Stimulated activated CD8-positive, alpha-beta memory T cell treated with anti-CD3 and anti-CD28 coated beads, Interleukin-4, amount 100 ng/mL, for 1 hour (primary cell): ENCODE results near the gene EYS.
"Not testable (repeated sequence)": the region's sequence is repeated elsewhere in the genome, so short reads cannot be mapped to it uniquely, and the experiment has no call there.

ENCODE experiments used
- DNase-seq, 2 donors: peaks; one replicate each; pipeline ENCODE4 v3.0.0-alpha.2; 2020; ENCODE audit warnings: low read depth in 2 of 2, low spot score in 1 of 2

Gene EYS

GRCh38 chr6:64083261-64083660 lies 1623.8 kb downstream of the EYS start:
- DNase-seq = no peak

DNA sequence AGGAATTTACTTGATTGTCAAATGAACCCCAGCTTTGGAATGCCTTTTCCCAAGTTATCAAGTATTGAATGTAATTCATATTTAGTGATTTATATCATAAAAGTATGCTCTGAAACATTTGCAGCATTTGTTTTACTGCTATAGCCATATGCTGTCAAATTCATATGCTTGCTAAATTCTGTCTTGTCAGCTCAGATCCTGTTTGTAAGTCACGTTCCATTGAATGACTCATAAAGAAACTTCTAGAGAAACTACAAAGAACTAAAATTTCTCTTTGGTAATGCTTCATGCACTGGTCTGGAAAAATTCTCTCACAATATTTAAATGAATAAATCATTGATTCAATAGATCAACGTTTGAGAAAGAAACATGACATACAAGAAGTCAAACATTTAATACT lies 1625.6 kb downstream of the EYS start:
- DNase-seq = no peak

DNA sequence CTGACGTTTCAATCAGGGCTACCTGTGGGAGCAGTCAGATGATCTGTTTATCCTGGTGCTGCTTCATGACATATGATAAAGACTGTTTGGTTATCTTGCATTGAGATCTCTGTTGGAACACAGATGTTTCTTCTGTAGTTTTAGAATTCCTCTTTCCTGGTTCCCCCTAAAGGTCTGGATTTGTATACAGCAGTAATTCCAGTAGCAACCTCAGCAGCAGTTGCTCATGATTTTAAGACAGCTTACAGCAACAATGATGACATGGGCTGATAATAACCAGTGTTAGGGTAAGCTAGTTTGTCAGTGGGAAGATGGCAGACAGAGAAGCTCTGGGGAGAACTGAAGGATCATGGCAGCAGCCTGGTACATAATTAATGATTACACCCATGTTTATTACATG lies 1632.0 kb downstream of the EYS start:
- no peak for DNase-seq

DNA sequence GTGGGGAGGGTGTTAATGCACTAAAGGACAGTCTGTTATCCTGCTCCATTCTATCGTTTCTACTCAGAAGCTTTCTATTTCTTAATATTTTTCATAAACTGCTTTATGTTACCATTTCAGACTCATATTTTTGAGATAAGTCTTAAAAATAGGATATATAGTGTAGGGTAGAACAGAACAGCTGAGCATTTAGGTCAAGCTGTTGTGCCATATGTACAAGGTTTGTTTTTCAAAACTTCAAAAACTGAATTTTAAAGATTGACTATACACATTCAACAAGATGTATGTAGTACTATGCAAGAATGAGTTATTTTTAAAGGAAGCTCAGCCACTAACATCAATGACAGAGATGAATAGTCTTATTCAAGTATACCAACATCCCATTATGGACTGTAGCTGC lies 1634.3 kb downstream of the EYS start:
- no peak for DNase-seq

- no peak for DNase-seq
These were observed 1642.1 kb downstream of the EYS start for GRCh38 chr6:64064919-64065318.

GRCh38 chr6:64062960-64063683 lies 1643.9 kb downstream of the EYS start:
- no peak for DNase-seq

- DNase-seq = no peak
These were observed 1652.2 kb downstream of the EYS start for GRCh38 chr6:64054861-64055260.

DNA sequence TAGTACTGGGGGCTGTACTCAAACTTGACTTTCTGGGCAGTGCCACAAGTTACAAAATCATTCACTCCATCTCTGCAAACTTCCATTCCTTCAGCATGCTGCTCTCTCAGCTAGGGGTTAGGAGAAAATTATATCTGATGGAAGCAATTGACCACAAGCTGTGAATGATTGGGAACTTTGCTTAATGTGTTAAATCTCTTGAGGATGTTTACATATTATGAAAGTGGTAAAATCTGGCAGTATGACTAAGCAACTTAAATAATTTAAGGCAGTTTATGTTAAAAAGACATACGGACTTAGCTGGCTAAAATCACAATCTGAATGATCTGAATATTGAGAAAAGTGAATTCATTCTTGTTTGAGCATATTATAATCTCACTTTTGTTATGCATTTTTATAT lies 1656.4 kb downstream of the EYS start:
- DNase-seq = no peak

DNA sequence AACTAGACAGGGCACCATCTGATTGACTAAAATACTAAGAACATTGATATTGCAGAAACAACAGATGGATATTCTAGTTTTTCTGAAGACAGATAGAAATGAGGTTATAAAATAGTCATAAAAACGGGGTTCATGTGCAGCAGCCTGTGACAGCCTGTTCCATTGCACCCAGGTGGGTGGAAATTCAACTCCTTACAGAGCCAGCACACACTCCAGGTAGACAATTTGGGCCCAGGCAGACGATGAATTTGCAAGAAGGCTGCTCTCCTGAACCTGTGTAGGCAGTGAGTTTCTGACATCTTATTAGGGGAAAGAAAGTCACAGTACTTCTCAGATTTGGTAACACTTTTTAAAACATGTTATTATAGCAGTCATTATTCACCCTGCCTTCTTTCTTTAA lies 1657.3 kb downstream of the EYS start:
- no peak for DNase-seq

DNA sequence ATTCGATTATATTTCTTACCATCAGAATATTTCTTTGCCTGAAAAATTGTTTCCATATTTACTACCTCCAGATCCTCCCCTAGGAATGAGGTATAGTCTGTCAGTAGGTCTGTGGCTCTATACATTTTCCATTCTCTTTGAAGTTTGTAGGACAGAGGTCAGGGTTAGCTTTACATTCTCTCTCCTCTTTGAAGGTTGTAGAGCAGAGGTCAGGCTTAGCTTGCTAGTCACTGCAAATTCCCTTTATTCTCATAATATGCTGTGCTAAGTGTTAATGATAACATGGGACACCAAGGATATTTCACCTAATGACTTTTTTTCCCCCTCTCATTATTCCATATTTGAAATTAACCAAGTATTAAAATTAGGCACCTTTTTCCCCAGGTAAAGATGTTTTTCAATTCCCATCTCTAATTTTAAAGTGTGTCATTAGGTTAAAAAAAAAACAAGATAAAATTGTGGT lies 1660.2 kb downstream of the EYS start:
- no peak for DNase-seq

- no peak for DNase-seq
These were observed 1665.7 kb downstream of the EYS start for GRCh38 chr6:64041373-64041772.

- no peak for DNase-seq
These were observed 1666.9 kb downstream of the EYS start for GRCh38 chr6:64040113-64040512.

- no peak for DNase-seq
These were observed 1669.6 kb downstream of the EYS start for GRCh38 chr6:64037427-64037826.

- no peak for DNase-seq
These were observed 1671.9 kb downstream of the EYS start for GRCh38 chr6:64034910-64035655.

DNA sequence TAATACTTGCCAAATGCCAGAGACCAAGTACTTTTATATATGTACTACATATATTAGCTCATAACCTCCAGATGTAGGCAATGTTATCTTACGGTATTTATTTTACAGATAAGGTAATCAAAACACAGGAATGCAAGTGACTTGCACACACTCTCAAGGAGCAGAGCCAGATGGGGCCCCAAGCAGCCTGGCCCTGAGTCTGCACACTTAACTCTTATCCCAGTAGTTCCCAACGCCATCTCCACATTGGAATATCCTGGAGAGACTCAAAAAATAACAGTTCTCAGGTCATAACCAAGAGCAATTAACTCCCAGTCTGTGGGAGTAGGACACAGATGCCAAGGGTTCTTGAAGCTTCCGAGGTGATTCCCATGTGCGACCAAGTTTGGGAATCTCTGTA lies 1672.7 kb downstream of the EYS start:
- DNase-seq = no peak

- DNase-seq = not testable (repeated sequence)
These were observed 1675.9 kb downstream of the EYS start for GRCh38 chr6:64030950-64031618.

- DNase-seq = no peak
These were observed 1683.3 kb downstream of the EYS start for GRCh38 chr6:64023693-64024092.

DNA sequence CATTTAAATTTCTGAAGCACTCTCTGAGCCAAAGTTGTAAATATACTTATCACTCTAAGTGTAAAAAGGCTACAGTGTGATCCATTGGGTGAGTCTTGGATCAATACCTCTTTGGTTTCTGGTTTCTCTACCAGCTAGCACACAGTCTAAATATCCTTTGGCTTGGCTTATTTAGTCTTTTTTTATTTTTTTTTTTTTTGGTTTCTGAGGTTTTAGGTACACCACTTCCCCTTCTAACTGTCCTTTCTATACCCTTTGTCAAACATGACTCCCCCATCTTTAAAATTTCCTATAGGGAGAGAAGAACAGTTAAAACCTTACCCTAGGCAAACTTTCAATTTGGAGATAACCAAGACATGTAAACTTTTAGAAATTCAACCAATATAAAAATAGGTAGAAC lies 1692.4 kb downstream of the EYS start:
- DNase-seq = no peak

- no peak for DNase-seq
These were observed 1694.0 kb downstream of the EYS start for GRCh38 chr6:64013011-64013410.

GRCh38 chr6:64012351-64013001 lies 1694.5 kb downstream of the EYS start:
- DNase-seq = no peak

DNA sequence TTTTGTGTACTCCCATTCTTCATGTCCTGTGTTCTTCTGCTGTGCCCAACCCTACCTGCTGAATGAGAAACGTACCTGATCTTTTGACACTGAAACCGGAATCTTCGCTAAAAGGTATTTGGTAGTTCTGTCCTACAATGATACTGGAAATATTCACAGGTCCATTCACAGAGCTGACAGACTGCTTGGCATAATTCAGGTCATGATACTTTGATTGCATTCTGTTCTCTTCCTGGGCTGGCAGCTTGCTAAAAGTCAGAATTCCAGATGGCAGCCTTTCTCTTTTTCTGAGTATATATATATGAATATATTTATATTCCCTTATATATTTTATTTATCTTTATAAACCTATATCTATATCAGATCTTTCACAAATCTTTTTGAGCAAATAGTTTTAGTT lies 1696.4 kb downstream of the EYS start:
- no peak for DNase-seq

- DNase-seq = no peak
These were observed 1697.0 kb downstream of the EYS start for GRCh38 chr6:64010010-64010409.
